ENCODE results near the gene RASSF8.

RASSF8 gene

GRCh38 chr12:25943940-25944339 lies 14.5 kb upstream of the RASSF8 start:
- TF ChIP-seq GATA1 (IDR thresholded peaks at IDR 0.05; ENCODE audit: low read depth, low read length) (no peak), POLR2A (IDR thresholded peaks at IDR 0.05; ENCODE audit: low read length) (no peak)

GRCh38 chr12:25949343-25949742 lies 9.1 kb upstream of the RASSF8 start:
- no peak for DNase-seq
- no peak for TF ChIP-seq POLR2A (IDR thresholded peaks at IDR 0.05; ENCODE audit: low read length)
- TF ChIP-seq GATA1 (IDR thresholded peaks at IDR 0.05; ENCODE audit: low read depth, low read length): no peak

More at GRCh38 chr12:25943940-25944339, 14.5 kb upstream of the RASSF8 start:
- no peak for DNase-seq

GRCh38 chr12:25950329-25951115 lies 8.0 kb upstream of the RASSF8 start:
- DNase-seq: no peak

GRCh38 chr12:25957793-25958427 lies 572 bp upstream of the RASSF8 start:
- no peak for TF ChIP-seq GATA1 (IDR thresholded peaks at IDR 0.05; ENCODE audit: low read depth, low read length)
- no peak for TF ChIP-seq POLR2A (IDR thresholded peaks at IDR 0.05; ENCODE audit: low read length)
- DNase-seq: no peak

More at GRCh38 chr12:25950329-25951115, 8.0 kb upstream of the RASSF8 start:
- no peak for TF ChIP-seq GATA1 (IDR thresholded peaks at IDR 0.05; ENCODE audit: low read depth, low read length)
- TF ChIP-seq POLR2A (IDR thresholded peaks at IDR 0.05; ENCODE audit: low read length): no peak

- TF ChIP-seq GATA1 (IDR thresholded peaks at IDR 0.05; ENCODE audit: low read depth, low read length) (no peak), POLR2A (IDR thresholded peaks at IDR 0.05; ENCODE audit: low read length) (no peak)
- peak in 1 of 2 experiments; percentile 24 for DNase-seq
Observed at GRCh38 chr12:25959071-25959961, 834 bp downstream of the RASSF8 start.

GRCh38 chr12:25960143-25960542 lies 1.7 kb downstream of the RASSF8 start:
- TF ChIP-seq GATA1 (IDR thresholded peaks at IDR 0.05; ENCODE audit: low read depth, low read length) (no peak), POLR2A (IDR thresholded peaks at IDR 0.05; ENCODE audit: low read length) (no peak)
- no peak for DNase-seq

- TF ChIP-seq POLR2A (IDR thresholded peaks at IDR 0.05; ENCODE audit: low read length) (no peak), GATA1 (IDR thresholded peaks at IDR 0.05; ENCODE audit: low read depth, low read length) (no peak)
Observed at GRCh38 chr12:25960961-25961360, 2.5 kb downstream of the RASSF8 start.

GRCh38 chr12:25962932-25963525 lies 4.5 kb downstream of the RASSF8 start:
- no peak for DNase-seq
- TF ChIP-seq POLR2A (IDR thresholded peaks at IDR 0.05; ENCODE audit: low read length) (no peak), GATA1 (IDR thresholded peaks at IDR 0.05; ENCODE audit: low read depth, low read length) (no peak)

More at GRCh38 chr12:25960961-25961360, 2.5 kb downstream of the RASSF8 start:
- DNase-seq: no peak

- DNase-seq: no peak
- TF ChIP-seq GATA1 (IDR thresholded peaks at IDR 0.05; ENCODE audit: low read depth, low read length) (no peak), POLR2A (IDR thresholded peaks at IDR 0.05; ENCODE audit: low read length) (no peak)
Observed at GRCh38 chr12:25965682-25966081, 7.2 kb downstream of the RASSF8 start.

- TF ChIP-seq GATA1 (IDR thresholded peaks at IDR 0.05; ENCODE audit: low read depth, low read length): no peak
- no peak for TF ChIP-seq POLR2A (IDR thresholded peaks at IDR 0.05; ENCODE audit: low read length)
- no peak for DNase-seq
Observed at GRCh38 chr12:25970082-25970481, 11.6 kb downstream of the RASSF8 start.

GRCh38 chr12:25970916-25971653 lies 12.6 kb downstream of the RASSF8 start:
- TF ChIP-seq GATA1 (IDR thresholded peaks at IDR 0.05; ENCODE audit: low read depth, low read length) (no peak), POLR2A (IDR thresholded peaks at IDR 0.05; ENCODE audit: low read length) (no peak)

GRCh38 chr12:25971654-25972041 lies 13.2 kb downstream of the RASSF8 start:
- TF ChIP-seq POLR2A (IDR thresholded peaks at IDR 0.05; ENCODE audit: low read length) (no peak), GATA1 (IDR thresholded peaks at IDR 0.05; ENCODE audit: low read depth, low read length) (no peak)

More at GRCh38 chr12:25970916-25971653, 12.6 kb downstream of the RASSF8 start:
- DNase-seq: no peak

GRCh38 chr12:25972783-25973182 lies 14.3 kb downstream of the RASSF8 start:
- TF ChIP-seq GATA1 (IDR thresholded peaks at IDR 0.05; ENCODE audit: low read depth, low read length): no peak
- TF ChIP-seq POLR2A (IDR thresholded peaks at IDR 0.05; ENCODE audit: low read length): no peak
- DNase-seq: no peak

More at GRCh38 chr12:25971654-25972041, 13.2 kb downstream of the RASSF8 start:
- no peak for DNase-seq

Measured in erythroblast (primary cell).